ENCODE measurements around the gene FNDC11. TPM values are rescaled to one million over a fixed set of nuclear protein-coding genes. Genes with fewer than 3 reads are reported as not detected.

The FNDC11 gene
- total and polyA plus RNA-seq, 2 of the 13 experiments (the other 11 are each of a cell fraction or from before 2014, with no cell fraction given), result 0.07 TPM; not detected in 1

GRCh38 chr20:63537525-63538203, 16.3 kb upstream of the FNDC11 start (continued):
- TF ChIP-seq ZBTB40 (IDR thresholded peaks at IDR 0.05), result no peak
- no peak for TF ChIP-seq ZBTB40 (CRISPR knock-in tag; IDR thresholded peaks at IDR 0.05)
- TF ChIP-seq SRSF4 (IDR thresholded peaks at IDR 0.05; ENCODE audit: low read depth, low read length, poor library complexity, severe bottlenecking), result no peak
- peak; percentile 84; the same call in 1 of the 2 replicates for TF ChIP-seq ZNF615 (CRISPR knock-in tag; IDR thresholded peaks at IDR 0.05; ENCODE audit: borderline replicate concordance)
- peak; percentile 87 for TF ChIP-seq THAP7 (CRISPR knock-in tag; IDR thresholded peaks at IDR 0.05)
- no peak for TF ChIP-seq MNT (IDR thresholded peaks at IDR 0.05)
- TF ChIP-seq STAG1 (CRISPR knock-in tag; IDR thresholded peaks at IDR 0.05), result peak; percentile 100
- peak; percentile 28; the same call in 1 of the 2 replicates for TF ChIP-seq ZNF629 (CRISPR knock-in tag; conservative IDR thresholded peaks at IDR 0.05)
- TF ChIP-seq ZNF205 (CRISPR knock-in tag; IDR thresholded peaks at IDR 0.05), result peak; percentile 90
- no peak for TF ChIP-seq AGO2 (optimal IDR thresholded peaks at IDR 0.05; ENCODE audit: low read depth, low read length)
- TF ChIP-seq DR1 (CRISPR knock-in tag; IDR thresholded peaks at IDR 0.05), result peak; percentile 61; the same call in 1 of the 2 replicates
- peak; percentile 51; the same call in 1 of the 2 replicates for TF ChIP-seq NFE2L1 (CRISPR knock-in tag; IDR thresholded peaks at IDR 0.05; ENCODE audit: borderline replicate concordance)
- peak; percentile 83 for TF ChIP-seq HMGXB3 (CRISPR knock-in tag; IDR thresholded peaks at IDR 0.05; ENCODE audit: borderline replicate concordance)

Measured in HepG2 (cell line).